H9 (cell line): ENCODE results near the gene GSTO1. TPM values are rescaled to one million over a fixed set of nuclear protein-coding genes. Genes with fewer than 3 reads are reported as not detected.

Experiments
- DNase-seq: peaks from one replicate; pipeline ENCODE4 v3.0.0-alpha.2; 2017
- H2AFZ ChIP-seq: one replicate; pipeline ENCODE4 v1.6.1; 2013; ENCODE audit warnings: mild to moderate bottlenecking, low read length, control low read depth, moderate library complexity
- H2AK5ac ChIP-seq: 2 replicates; pipeline ENCODE4 v1.6.1; 2013; ENCODE audit warnings: low read length, control low read depth, mixed read lengths; ENCODE audit not compliant: insufficient read length
- H2BK120ac ChIP-seq: one replicate; pipeline ENCODE4 v1.6.1; 2013; ENCODE audit warnings: low read depth, mild to moderate bottlenecking, low read length, control low read depth, inconsistent platforms; ENCODE audit not compliant: poor library complexity, severe bottlenecking
- H2BK12ac ChIP-seq: 2 replicates; pipeline ENCODE4 v1.6.1; 2013; ENCODE audit warnings: low read length, control low read depth, mixed read lengths, low read depth; ENCODE audit not compliant: insufficient read length
- H2BK15ac ChIP-seq: 2 replicates; pipeline ENCODE4 v1.6.1; 2013; ENCODE audit warnings: low read depth, low read length, control low read depth
- H2BK20ac ChIP-seq: one replicate; pipeline ENCODE4 v1.6.1; 2013; ENCODE audit warnings: low read depth, mild to moderate bottlenecking, low read length, control low read depth, inconsistent platforms; ENCODE audit not compliant: poor library complexity, severe bottlenecking
- H2BK5ac ChIP-seq: 2 replicates; pipeline ENCODE4 v1.6.1; 2013; ENCODE audit warnings: low read length, control low read depth, mixed read lengths; ENCODE audit not compliant: insufficient read length
- H3K14ac ChIP-seq: 2 replicates; pipeline ENCODE4 v1.6.1; 2013; ENCODE audit warnings: low read length, control low read depth; ENCODE audit not compliant: insufficient read depth
- H3K18ac ChIP-seq: 2 replicates; pipeline ENCODE4 v1.6.1; 2013; ENCODE audit warnings: low read depth, mild to moderate bottlenecking, mixed read lengths, low read length, control low read depth; ENCODE audit not compliant: insufficient read length
- H3K23ac ChIP-seq: 2 replicates; pipeline ENCODE4 v1.6.1; 2013; ENCODE audit warnings: low read length, control low read depth, mixed read lengths, low read depth; ENCODE audit not compliant: insufficient read length
- H3K23me2 ChIP-seq: 2 replicates; pipeline ENCODE4 v1.6.1; 2013; ENCODE audit warnings: low read depth, mild to moderate bottlenecking, mixed read lengths, low read length, control low read depth; ENCODE audit not compliant: insufficient read length, poor library complexity, severe bottlenecking
- H3K27ac ChIP-seq: 2 replicates; pipeline ENCODE4 v1.5.1; 2013; ENCODE audit warnings: low read length, control low read depth, mixed read lengths, low read depth; ENCODE audit not compliant: insufficient read length
- H3K27me3 ChIP-seq: 2 replicates; pipeline ENCODE4 v1.6.1; 2013; ENCODE audit warnings: low read length, control low read depth, inconsistent platforms; ENCODE audit not compliant: insufficient read depth
- H3K4ac ChIP-seq: 2 replicates; pipeline ENCODE4 v1.6.1; 2013; ENCODE audit warnings: low read depth, mild to moderate bottlenecking, control low read depth, inconsistent platforms, low read length, moderate library complexity
- H3K4me1 ChIP-seq: 2 replicates; pipeline ENCODE4 v1.6.1; 2013; ENCODE audit warnings: low read length, control low read depth, inconsistent platforms; ENCODE audit not compliant: insufficient read depth
- H3K4me2 ChIP-seq: 2 replicates; pipeline ENCODE4 v1.6.1; 2013; ENCODE audit warnings: low read length, control low read depth, mixed read lengths; ENCODE audit not compliant: insufficient read length, insufficient read depth
- H3K56ac ChIP-seq: 2 replicates; pipeline ENCODE4 v1.6.1; 2013; ENCODE audit warnings: low read depth, mild to moderate bottlenecking, mixed read lengths, low read length, control low read depth; ENCODE audit not compliant: insufficient read length
- H3K79me1 ChIP-seq: 2 replicates; pipeline ENCODE4 v1.6.1; 2013; ENCODE audit warnings: low read depth, mild to moderate bottlenecking, moderate library complexity, low read length, control low read depth, inconsistent platforms; ENCODE audit not compliant: insufficient read depth, poor library complexity, severe bottlenecking
- H3K79me2 ChIP-seq: 2 replicates; pipeline ENCODE4 v1.6.1; 2013; ENCODE audit warnings: low read length, control low read depth, inconsistent platforms; ENCODE audit not compliant: insufficient read depth
- H3K9ac ChIP-seq: 2 replicates; pipeline ENCODE4 v1.6.1; 2013; ENCODE audit warnings: low read length, control low read depth, mixed read lengths; ENCODE audit not compliant: insufficient read length; ENCODE audit errors: extremely low read depth
- H3K9me3 ChIP-seq: one replicate; pipeline ENCODE4 v1.6.1; 2013; ENCODE audit warnings: low read depth, low read length, inconsistent platforms; ENCODE audit not compliant: control insufficient read depth
- H3T11ph ChIP-seq: one replicate; pipeline ENCODE4 v1.6.1; 2013; ENCODE audit warnings: mild to moderate bottlenecking, low read length, control low read depth, inconsistent platforms
- H4K20me1 ChIP-seq: one replicate; pipeline ENCODE4 v1.6.1; 2013; ENCODE audit not compliant: control insufficient read depth, insufficient read length, insufficient read depth
- H4K5ac ChIP-seq: 2 replicates; pipeline ENCODE4 v1.6.1; 2013; ENCODE audit warnings: low read depth, mild to moderate bottlenecking, mixed read lengths, low read length, control low read depth; ENCODE audit not compliant: insufficient read length
- H4K8ac ChIP-seq: replicated peaks from 2 replicates; pipeline ENCODE4 v1.6.1; 2013; ENCODE audit warnings: low read length, control low read depth, mixed read lengths, low read depth; ENCODE audit not compliant: insufficient read length
- H4K91ac ChIP-seq: 2 replicates; pipeline ENCODE4 v1.6.1; 2013; ENCODE audit warnings: low read depth, mild to moderate bottlenecking, moderate library complexity, mixed read lengths, low read length, control low read depth; ENCODE audit not compliant: insufficient read length
- H3K27ac Mint-ChIP-seq, 3 experiments: 2 replicates in 2 of 3; 3 replicates in 1 of 3; pipeline ENCODE4 v1.8.0; 2020 to 2021; ENCODE audit warnings: mixed read lengths in 3 of 3, mild to moderate bottlenecking in 1 of 3, moderate library complexity in 1 of 3
- H3K27me3 Mint-ChIP-seq: 2 replicates; pipeline ENCODE4 v1.8.0; 2021; ENCODE audit warnings: low read depth, mild to moderate bottlenecking, moderate library complexity, mixed read lengths
- H3K36me3 Mint-ChIP-seq, 3 experiments: 2 replicates in 2 of 3; 3 replicates in 1 of 3; pipeline ENCODE4 v1.8.0; 2020 to 2021; ENCODE audit warnings: low read depth in 3 of 3, mixed read lengths in 3 of 3; ENCODE audit not compliant: insufficient read depth in 1 of 3
- H3K4me1 Mint-ChIP-seq, 2 experiments: 2 replicates each; pipeline ENCODE4 v1.8.0; 2020; ENCODE audit warnings: mixed read lengths in 2 of 2
- H3K4me3 Mint-ChIP-seq, 2 experiments: 2 replicates in 1 of 2; 3 replicates in 1 of 2; pipeline ENCODE4 v1.8.0; 2020 to 2021; ENCODE audit warnings: mild to moderate bottlenecking in 2 of 2, mixed read lengths in 2 of 2, moderate library complexity in 1 of 2
- H3K9me3 Mint-ChIP-seq, 2 experiments: 2 replicates in 1 of 2; 3 replicates in 1 of 2; pipeline ENCODE4 v1.8.0; 2020; ENCODE audit warnings: mild to moderate bottlenecking in 2 of 2, mixed read lengths in 2 of 2, moderate library complexity in 1 of 2
- whole genome bisulfite sequencing: extraction: QIAGEN DNeasy Blood & Tissue Kit; methylation state at CpG from one replicate; pipeline ENCODE4 v1.1.7; 2013; ENCODE audit warnings: missing lambda C conversion rate, low lambda C conversion rate, mixed read lengths; ENCODE audit not compliant: insufficient read length; ENCODE audit errors: extremely low coverage; 5-methylcytosine and 5-hydroxymethylcytosine counted together
- total RNA-seq: library from RNA; stranded (reverse); gene quantifications from 2 replicates; pipeline ENCODE4 v1.2.1, GENCODE V29; 2021
- TF ChIP-seq, protein P1 (sequence below): fragments of 200-600 bp; sonication (generic); conservative IDR thresholded peaks from 3 replicates; pipeline ENCODE4 v1.8.0; 2021; ENCODE audit warnings: antibody characterized with exemption, mild to moderate bottlenecking

The GSTO1 gene
- total RNA-seq, 1 experiment from 2014 or later, result 114 TPM

GRCh38 chr10:104235801-104236200 lies 18.9 kb upstream of the GSTO1 start:
- H2BK15ac ChIP-seq, result no peak overlapping the region
- H4K8ac ChIP-seq, result no peak overlapping the region
- H2BK5ac ChIP-seq, result no peak overlapping the region
- Mint-ChIP-seq H3K36me3 (peaks cover 4 to 5% (median 5%) of the 10 kb centered on the region in 3 experiments; a peak in 6 of 7 replicates), H3K27ac (no peak overlapping the region), H3K4me3 (no peak overlapping the region), H3K4me1 (peaks cover 8 to 10% of the 10 kb centered on the region in 2 experiments; a peak in 3 of 4 replicates), H3K27me3 (no peaks in the 10 kb centered on the region; the same call in 1 of the 2 replicates), H3K9me3 (peaks cover 15 to 19% of the 10 kb centered on the region in 2 experiments)
- no peak overlapping the region for H2AK5ac ChIP-seq
- H3K4me2 ChIP-seq, result no peak overlapping the region
- no peaks in the 10 kb centered on the region for H3K79me2 ChIP-seq
- H2BK20ac ChIP-seq, result no peak overlapping the region
- no peak overlapping the region for H2AFZ ChIP-seq
- peaks cover 8% of the 10 kb centered on the region for H3K23me2 ChIP-seq
- H3K4me1 ChIP-seq, result no peaks in the 10 kb centered on the region
- H3K56ac ChIP-seq, result no peak overlapping the region
- H3K27me3 ChIP-seq, result no peaks in the 10 kb centered on the region
- no peak overlapping the region for H3K18ac ChIP-seq
- WGBS, result no CpG with 5 or more reads among the region's 3 CpGs
- TF ChIP-seq, protein P1, sequence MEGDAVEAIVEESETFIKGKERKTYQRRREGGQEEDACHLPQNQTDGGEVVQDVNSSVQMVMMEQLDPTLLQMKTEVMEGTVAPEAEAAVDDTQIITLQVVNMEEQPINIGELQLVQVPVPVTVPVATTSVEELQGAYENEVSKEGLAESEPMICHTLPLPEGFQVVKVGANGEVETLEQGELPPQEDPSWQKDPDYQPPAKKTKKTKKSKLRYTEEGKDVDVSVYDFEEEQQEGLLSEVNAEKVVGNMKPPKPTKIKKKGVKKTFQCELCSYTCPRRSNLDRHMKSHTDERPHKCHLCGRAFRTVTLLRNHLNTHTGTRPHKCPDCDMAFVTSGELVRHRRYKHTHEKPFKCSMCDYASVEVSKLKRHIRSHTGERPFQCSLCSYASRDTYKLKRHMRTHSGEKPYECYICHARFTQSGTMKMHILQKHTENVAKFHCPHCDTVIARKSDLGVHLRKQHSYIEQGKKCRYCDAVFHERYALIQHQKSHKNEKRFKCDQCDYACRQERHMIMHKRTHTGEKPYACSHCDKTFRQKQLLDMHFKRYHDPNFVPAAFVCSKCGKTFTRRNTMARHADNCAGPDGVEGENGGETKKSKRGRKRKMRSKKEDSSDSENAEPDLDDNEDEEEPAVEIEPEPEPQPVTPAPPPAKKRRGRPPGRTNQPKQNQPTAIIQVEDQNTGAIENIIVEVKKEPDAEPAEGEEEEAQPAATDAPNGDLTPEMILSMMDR, result no peak
- no peak overlapping the region for H3K9ac ChIP-seq
- DNase-seq, result no peak
- no peaks in the 10 kb centered on the region for H3K79me1 ChIP-seq
- no peaks in the 10 kb centered on the region for H3K9me3 ChIP-seq
- no peak overlapping the region for H3K27ac ChIP-seq
- no peak overlapping the region for H4K5ac ChIP-seq
- no peaks in the 10 kb centered on the region for H4K20me1 ChIP-seq
- no peak overlapping the region for H4K91ac ChIP-seq
- no peak overlapping the region for H3K23ac ChIP-seq
- no peak overlapping the region for H3K4ac ChIP-seq
- no peak overlapping the region for H3T11ph ChIP-seq
- H2BK12ac ChIP-seq, result no peak overlapping the region
- H2BK120ac ChIP-seq, result no peak overlapping the region
- no peak overlapping the region for H3K14ac ChIP-seq
